Chondrocyte (in vitro differentiated cells): ENCODE measurements around the gene PPP1R12A. TPM values are rescaled to one million over a fixed set of nuclear protein-coding genes. Genes with fewer than 3 reads are reported as not detected.

Experiments used
- DNase-seq: peaks from one replicate; pipeline ENCODE4 v3.0.0; 2021; ENCODE audit warnings: mixed read lengths, low spot score
- H3K27ac Mint-ChIP-seq: one replicate; pipeline ENCODE4 v1.8.0; 2021; ENCODE audit warnings: mild to moderate bottlenecking, moderate library complexity, mixed read lengths; ENCODE audit not compliant: unreplicated experiment
- H3K27me3 Mint-ChIP-seq: 2 replicates; pipeline ENCODE4 v1.8.0; 2021; ENCODE audit warnings: low read depth, mixed read lengths
- H3K36me3 Mint-ChIP-seq: 2 replicates; pipeline ENCODE4 v1.8.0; 2021; ENCODE audit warnings: low read depth, mixed read lengths
- H3K4me1 Mint-ChIP-seq: 2 replicates; pipeline ENCODE4 v1.8.0; 2021; ENCODE audit warnings: low read depth, mild to moderate bottlenecking, mixed read lengths
- H3K4me3 Mint-ChIP-seq: one replicate; pipeline ENCODE4 v1.8.0; 2021; ENCODE audit warnings: mild to moderate bottlenecking, moderate library complexity, mixed read lengths; ENCODE audit not compliant: unreplicated experiment
- H3K9me3 Mint-ChIP-seq: 2 replicates; pipeline ENCODE4 v1.8.0; 2021; ENCODE audit warnings: low read depth, mixed read lengths
- total RNA-seq: library from RNA; stranded (reverse); gene quantifications from 3 replicates; pipeline ENCODE4 v1.2.1, GENCODE V29; 2021
- TF ChIP-seq, protein P1 (sequence below): fragments of 200-600 bp; sonication (generic); IDR thresholded peaks from 2 replicates; pipeline ENCODE4 v1.5.0; 2021; ENCODE audit warnings: antibody characterized with exemption, mild to moderate bottlenecking, moderate library complexity

The PPP1R12A gene
- total RNA-seq, 1 donor from 2014 or later: 139 TPM

DNA sequence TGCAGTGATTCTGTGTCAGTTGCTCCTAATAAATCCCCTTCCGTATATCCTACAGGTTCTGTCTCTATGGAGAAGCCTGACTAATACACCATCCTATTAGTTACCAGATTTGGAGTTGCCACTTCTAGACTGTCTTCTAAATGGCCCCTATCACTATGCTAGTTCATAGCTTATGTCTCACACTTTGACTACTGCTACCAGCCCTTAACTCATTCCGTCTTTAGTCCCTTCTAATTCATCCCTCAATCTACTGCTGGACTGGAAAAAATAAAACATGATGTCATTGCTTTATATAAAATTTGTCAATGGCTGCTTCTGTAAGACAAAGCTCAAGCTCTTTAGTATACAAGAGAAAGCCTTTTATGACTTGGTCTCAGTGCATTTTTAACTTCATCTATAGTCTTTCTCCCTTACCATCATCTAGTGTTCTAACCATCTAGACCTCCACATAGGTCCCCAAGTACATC lies 99.5 kb downstream of the PPP1R12A start:
- TF ChIP-seq, protein P1, sequence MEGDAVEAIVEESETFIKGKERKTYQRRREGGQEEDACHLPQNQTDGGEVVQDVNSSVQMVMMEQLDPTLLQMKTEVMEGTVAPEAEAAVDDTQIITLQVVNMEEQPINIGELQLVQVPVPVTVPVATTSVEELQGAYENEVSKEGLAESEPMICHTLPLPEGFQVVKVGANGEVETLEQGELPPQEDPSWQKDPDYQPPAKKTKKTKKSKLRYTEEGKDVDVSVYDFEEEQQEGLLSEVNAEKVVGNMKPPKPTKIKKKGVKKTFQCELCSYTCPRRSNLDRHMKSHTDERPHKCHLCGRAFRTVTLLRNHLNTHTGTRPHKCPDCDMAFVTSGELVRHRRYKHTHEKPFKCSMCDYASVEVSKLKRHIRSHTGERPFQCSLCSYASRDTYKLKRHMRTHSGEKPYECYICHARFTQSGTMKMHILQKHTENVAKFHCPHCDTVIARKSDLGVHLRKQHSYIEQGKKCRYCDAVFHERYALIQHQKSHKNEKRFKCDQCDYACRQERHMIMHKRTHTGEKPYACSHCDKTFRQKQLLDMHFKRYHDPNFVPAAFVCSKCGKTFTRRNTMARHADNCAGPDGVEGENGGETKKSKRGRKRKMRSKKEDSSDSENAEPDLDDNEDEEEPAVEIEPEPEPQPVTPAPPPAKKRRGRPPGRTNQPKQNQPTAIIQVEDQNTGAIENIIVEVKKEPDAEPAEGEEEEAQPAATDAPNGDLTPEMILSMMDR: no peak
- peaks cover 48% of the 10 kb centered on the region for H3K4me1 Mint-ChIP-seq
- no peak overlapping the region for H3K27ac Mint-ChIP-seq
- H3K9me3 Mint-ChIP-seq: peaks cover 9% of the 10 kb centered on the region
- H3K36me3 Mint-ChIP-seq: peaks cover 22% of the 10 kb centered on the region
- DNase-seq: no peak
- no peak overlapping the region for H3K4me3 Mint-ChIP-seq
- no peaks in the 10 kb centered on the region for H3K27me3 Mint-ChIP-seq

- Mint-ChIP-seq H3K4me3 (no peak overlapping the region), H3K27me3 (no peaks in the 10 kb centered on the region), H3K36me3 (peaks cover 20% of the 10 kb centered on the region), H3K27ac (no peak overlapping the region), H3K4me1 (peaks cover 51% of the 10 kb centered on the region), H3K9me3 (peaks cover 9% of the 10 kb centered on the region)
- DNase-seq: no peak
- TF ChIP-seq, protein P1: no peak
Measured at GRCh38 chr12:79834712-79835376, 100.1 kb downstream of the PPP1R12A start.

- H3K4me1 Mint-ChIP-seq: peaks cover 60% of the 10 kb centered on the region
- TF ChIP-seq, protein P1: no peak
- no peak overlapping the region for H3K4me3 Mint-ChIP-seq
- no peak for DNase-seq
- no peaks in the 10 kb centered on the region for H3K9me3 Mint-ChIP-seq
- peak overlapping the region; percentile 2 for H3K27ac Mint-ChIP-seq
- H3K36me3 Mint-ChIP-seq: peaks cover 15% of the 10 kb centered on the region
- H3K27me3 Mint-ChIP-seq: no peaks in the 10 kb centered on the region
Measured at GRCh38 chr12:79830440-79830839, 104.5 kb downstream of the PPP1R12A start.

DNA sequence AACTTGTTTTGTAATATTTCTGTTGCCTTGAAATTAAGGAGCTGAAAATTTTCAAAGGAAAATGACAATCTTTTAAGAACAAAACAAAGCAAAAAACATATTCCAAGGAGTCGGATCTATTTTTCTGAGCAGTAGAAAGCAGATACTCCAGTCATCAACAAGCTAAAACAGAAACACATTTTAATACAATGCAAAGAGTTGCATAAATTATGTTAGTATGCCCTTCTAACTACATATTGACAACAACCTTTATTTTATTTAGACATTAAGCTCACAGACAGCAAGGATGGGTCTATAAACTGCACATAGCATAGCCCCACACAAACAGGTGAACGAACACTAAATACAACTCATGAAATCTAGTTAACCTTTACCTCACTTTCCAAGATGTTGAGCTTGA lies 106.0 kb downstream of the PPP1R12A start:
- Mint-ChIP-seq H3K27ac (no peak overlapping the region), H3K9me3 (no peaks in the 10 kb centered on the region), H3K4me3 (no peak overlapping the region), H3K4me1 (peaks cover 56% of the 10 kb centered on the region), H3K27me3 (no peaks in the 10 kb centered on the region), H3K36me3 (peaks cover 15% of the 10 kb centered on the region)
- TF ChIP-seq, protein P1: no peak
- no peak for DNase-seq

- Mint-ChIP-seq H3K27ac (peak overlapping the region; percentile 13), H3K9me3 (no peaks in the 10 kb centered on the region), H3K4me3 (no peak overlapping the region), H3K36me3 (peaks cover 15% of the 10 kb centered on the region), H3K4me1 (peaks cover 44% of the 10 kb centered on the region), H3K27me3 (no peaks in the 10 kb centered on the region)
- TF ChIP-seq, protein P1: no peak
- DNase-seq: no peak
Measured at GRCh38 chr12:79827484-79827883, 107.4 kb downstream of the PPP1R12A start.
